ENCODE data around the gene ISOC2.
"Not testable (repeated sequence)": the region's sequence is repeated elsewhere in the genome, so short reads cannot be mapped to it uniquely, and the experiment has no call there.

Gene ISOC2

DNA sequence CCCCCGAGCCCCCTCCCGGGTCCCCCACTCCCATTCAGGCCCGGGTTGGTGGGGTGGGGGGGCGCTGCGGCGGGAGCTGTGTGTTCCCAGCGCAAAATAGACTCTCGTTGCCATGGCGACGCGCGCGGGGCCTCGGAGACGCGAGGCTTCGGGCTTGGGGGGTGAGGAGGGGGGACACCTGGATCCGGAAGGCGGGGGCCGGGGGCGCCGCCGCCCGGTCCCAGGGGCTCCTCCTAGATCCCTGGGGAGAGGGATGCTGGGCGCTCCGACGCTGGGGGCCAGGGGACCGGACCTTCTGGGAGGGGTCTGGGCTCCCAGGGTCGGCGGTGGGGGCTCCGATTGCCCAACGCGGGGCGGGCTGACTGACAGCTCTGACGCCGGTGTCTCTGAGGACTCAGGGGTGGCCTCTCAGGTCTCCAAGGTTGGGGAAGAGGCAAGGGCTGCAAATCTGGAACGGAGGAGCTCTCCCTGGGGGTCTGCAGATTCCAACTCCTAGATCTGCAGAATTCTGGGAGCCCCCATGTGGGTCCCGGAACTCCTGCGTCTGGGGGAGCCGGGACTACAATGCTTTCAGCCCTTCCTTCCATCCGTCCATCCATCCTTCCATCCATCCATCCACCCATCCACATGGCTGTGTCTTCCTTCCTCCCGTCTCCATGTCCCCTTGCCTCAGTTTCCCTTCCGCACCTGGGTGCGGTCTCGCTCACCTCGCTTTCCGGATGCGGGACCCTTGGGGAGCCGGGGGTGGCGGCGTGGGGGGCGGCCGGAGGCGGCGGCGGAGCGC, 9.3 kb downstream of the ISOC2 start:
- Histone ChIP-seq H3K27me3 (ENCODE audit: insufficient read depth, low read length) (peaks cover 55% of the 10 kb centered on the region), H3K27ac (ENCODE audit: low read length) (no peak overlapping the region), H3K4me3 (ENCODE audit: low read length) (peak overlapping the region; percentile 60), H3K4me1 (ENCODE audit: insufficient read depth, low read length) (peaks cover 2% of the 10 kb centered on the region; the same call in 1 of the 2 replicates), H3K9ac (ENCODE audit: low read depth, low read length) (no peak overlapping the region), H3K36me3 (ENCODE audit: insufficient read depth, low read depth, low read length) (peaks cover 9% of the 10 kb centered on the region; the same call in 1 of the 2 replicates), H3K9me3 (ENCODE audit: insufficient read depth, low read depth, low read length) (no peaks in the 10 kb centered on the region)

- H3K27me3 ChIP-seq (ENCODE audit: insufficient read depth, low read length): peaks cover 62% of the 10 kb centered on the region
- peak overlapping the region; percentile 60 for H3K4me3 ChIP-seq (ENCODE audit: low read length)
Observed at GRCh38 chr19:55451163-55451964, 10.1 kb downstream of the ISOC2 start.

DNA sequence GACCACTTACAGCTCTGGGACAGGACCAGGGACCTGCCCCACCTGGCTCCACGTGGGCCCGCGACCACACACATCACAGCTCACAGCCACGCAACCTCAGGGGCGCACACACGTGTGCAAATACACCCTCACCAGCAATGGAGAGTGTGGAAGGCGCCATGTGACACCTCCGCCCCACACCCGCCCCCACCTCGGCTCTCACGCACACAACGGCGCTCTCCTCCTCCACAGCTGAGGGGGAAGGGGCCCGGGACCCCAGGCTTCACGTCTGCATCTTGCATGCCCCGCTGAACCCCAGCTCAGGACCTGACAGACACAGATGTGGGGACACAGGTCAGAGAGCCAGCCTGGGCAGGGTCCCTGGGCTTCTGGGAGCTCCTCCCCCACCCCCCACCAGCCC, 12.0 kb downstream of the ISOC2 start:
- H3K9me3 ChIP-seq (ENCODE audit: insufficient read depth, low read depth, low read length): no peaks in the 10 kb centered on the region; the same call in 1 of the 2 replicates
- H3K27me3 ChIP-seq (ENCODE audit: insufficient read depth, low read length): peaks cover 81% of the 10 kb centered on the region
- peaks cover 2% of the 10 kb centered on the region; the same call in 1 of the 2 replicates for H3K4me1 ChIP-seq (ENCODE audit: insufficient read depth, low read length)
- H3K36me3 ChIP-seq (ENCODE audit: insufficient read depth, low read depth, low read length): peaks cover 4% of the 10 kb centered on the region; the same call in 1 of the 2 replicates
- no peak overlapping the region for H3K4me3 ChIP-seq (ENCODE audit: low read length)
- no peak overlapping the region for H3K9ac ChIP-seq (ENCODE audit: low read depth, low read length)
- H3K27ac ChIP-seq (ENCODE audit: low read length): no peak overlapping the region

More at GRCh38 chr19:55451163-55451964, 10.1 kb downstream of the ISOC2 start:
- Histone ChIP-seq H3K36me3 (ENCODE audit: insufficient read depth, low read depth, low read length) (peaks cover 4% of the 10 kb centered on the region; the same call in 1 of the 2 replicates), H3K9me3 (ENCODE audit: insufficient read depth, low read depth, low read length) (no peaks in the 10 kb centered on the region), H3K4me1 (ENCODE audit: insufficient read depth, low read length) (peaks cover 2% of the 10 kb centered on the region; the same call in 1 of the 2 replicates), H3K9ac (ENCODE audit: low read depth, low read length) (no peak overlapping the region), H3K27ac (ENCODE audit: low read length) (no peak overlapping the region)

- H3K4me1 ChIP-seq (ENCODE audit: insufficient read depth, low read length); H3K9me3 ChIP-seq (ENCODE audit: insufficient read depth, low read depth, low read length): not testable (repeated sequence)
- H3K27me3 ChIP-seq (ENCODE audit: insufficient read depth, low read length): peaks cover 95% of the 10 kb centered on the region
Observed at GRCh38 chr19:55448175-55448490, 13.3 kb downstream of the ISOC2 start.

GRCh38 chr19:55447421-55448174, 13.8 kb downstream of the ISOC2 start:
- Histone ChIP-seq H3K4me3 (ENCODE audit: low read length) (no peak overlapping the region), H3K9ac (ENCODE audit: low read depth, low read length) (no peak overlapping the region), H3K9me3 (ENCODE audit: insufficient read depth, low read depth, low read length) (no peaks in the 10 kb centered on the region; the same call in 1 of the 2 replicates), H3K27ac (ENCODE audit: low read length) (no peak overlapping the region), H3K27me3 (ENCODE audit: insufficient read depth, low read length) (peaks cover 100% of the 10 kb centered on the region), H3K4me1 (ENCODE audit: insufficient read depth, low read length) (peaks cover 2% of the 10 kb centered on the region; the same call in 1 of the 2 replicates), H3K36me3 (ENCODE audit: insufficient read depth, low read depth, low read length) (no peaks in the 10 kb centered on the region)

More at GRCh38 chr19:55448175-55448490, 13.3 kb downstream of the ISOC2 start:
- not testable (repeated sequence) for H3K9ac ChIP-seq (ENCODE audit: low read depth, low read length); H3K4me3 ChIP-seq (ENCODE audit: low read length); H3K36me3 ChIP-seq (ENCODE audit: insufficient read depth, low read depth, low read length); H3K27ac ChIP-seq (ENCODE audit: low read length)

DNA sequence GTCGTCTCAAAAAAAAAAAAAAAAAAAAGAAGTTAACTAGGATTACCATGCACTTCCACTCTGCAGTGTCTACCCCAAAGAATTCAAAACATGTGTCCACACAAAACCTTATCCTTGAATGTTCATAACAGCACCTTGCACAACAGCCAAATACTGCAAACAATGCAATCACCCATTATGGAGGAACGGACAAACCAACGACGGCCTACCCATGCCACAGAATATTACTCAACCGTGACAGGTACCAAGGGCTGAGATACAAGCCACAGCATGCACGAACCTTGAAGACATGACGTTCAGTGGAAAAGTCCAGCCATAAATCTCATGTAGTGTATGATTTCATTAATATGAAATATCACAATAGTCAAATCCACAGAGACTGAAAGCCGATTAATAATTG, 15.4 kb downstream of the ISOC2 start:
- H3K9me3 ChIP-seq (ENCODE audit: insufficient read depth, low read depth, low read length): no peaks in the 10 kb centered on the region; the same call in 1 of the 2 replicates
- no peak overlapping the region for H3K27ac ChIP-seq (ENCODE audit: low read length)
- peaks cover 5% of the 10 kb centered on the region; the same call in 1 of the 2 replicates for H3K4me1 ChIP-seq (ENCODE audit: insufficient read depth, low read length)
- H3K36me3 ChIP-seq (ENCODE audit: insufficient read depth, low read depth, low read length): no peaks in the 10 kb centered on the region
- H3K9ac ChIP-seq (ENCODE audit: low read depth, low read length): no peak overlapping the region
- peaks cover 100% of the 10 kb centered on the region for H3K27me3 ChIP-seq (ENCODE audit: insufficient read depth, low read length)
- no peak overlapping the region for H3K4me3 ChIP-seq (ENCODE audit: low read length)

- H3K27me3 ChIP-seq (ENCODE audit: insufficient read depth, low read length): peaks cover 100% of the 10 kb centered on the region
Observed at GRCh38 chr19:55444646-55445045, 16.8 kb downstream of the ISOC2 start.

GRCh38 chr19:55443824-55444480, 17.5 kb downstream of the ISOC2 start:
- Histone ChIP-seq H3K9me3 (ENCODE audit: insufficient read depth, low read depth, low read length) (no peaks in the 10 kb centered on the region; the same call in 1 of the 2 replicates), H3K4me1 (ENCODE audit: insufficient read depth, low read length) (peaks cover 8% of the 10 kb centered on the region; the same call in 1 of the 2 replicates), H3K36me3 (ENCODE audit: insufficient read depth, low read depth, low read length) (no peaks in the 10 kb centered on the region), H3K27me3 (ENCODE audit: insufficient read depth, low read length) (peaks cover 100% of the 10 kb centered on the region), H3K4me3 (ENCODE audit: low read length) (no peak overlapping the region), H3K27ac (ENCODE audit: low read length) (no peak overlapping the region), H3K9ac (ENCODE audit: low read depth, low read length) (no peak overlapping the region)

More at GRCh38 chr19:55444646-55445045, 16.8 kb downstream of the ISOC2 start:
- H3K9ac ChIP-seq (ENCODE audit: low read depth, low read length): no peak overlapping the region
- no peaks in the 10 kb centered on the region for H3K36me3 ChIP-seq (ENCODE audit: insufficient read depth, low read depth, low read length)
- no peak overlapping the region for H3K4me3 ChIP-seq (ENCODE audit: low read length)
- no peaks in the 10 kb centered on the region; the same call in 1 of the 2 replicates for H3K9me3 ChIP-seq (ENCODE audit: insufficient read depth, low read depth, low read length)
- no peak overlapping the region for H3K27ac ChIP-seq (ENCODE audit: low read length)
- peaks cover 8% of the 10 kb centered on the region; the same call in 1 of the 2 replicates for H3K4me1 ChIP-seq (ENCODE audit: insufficient read depth, low read length)

DNA sequence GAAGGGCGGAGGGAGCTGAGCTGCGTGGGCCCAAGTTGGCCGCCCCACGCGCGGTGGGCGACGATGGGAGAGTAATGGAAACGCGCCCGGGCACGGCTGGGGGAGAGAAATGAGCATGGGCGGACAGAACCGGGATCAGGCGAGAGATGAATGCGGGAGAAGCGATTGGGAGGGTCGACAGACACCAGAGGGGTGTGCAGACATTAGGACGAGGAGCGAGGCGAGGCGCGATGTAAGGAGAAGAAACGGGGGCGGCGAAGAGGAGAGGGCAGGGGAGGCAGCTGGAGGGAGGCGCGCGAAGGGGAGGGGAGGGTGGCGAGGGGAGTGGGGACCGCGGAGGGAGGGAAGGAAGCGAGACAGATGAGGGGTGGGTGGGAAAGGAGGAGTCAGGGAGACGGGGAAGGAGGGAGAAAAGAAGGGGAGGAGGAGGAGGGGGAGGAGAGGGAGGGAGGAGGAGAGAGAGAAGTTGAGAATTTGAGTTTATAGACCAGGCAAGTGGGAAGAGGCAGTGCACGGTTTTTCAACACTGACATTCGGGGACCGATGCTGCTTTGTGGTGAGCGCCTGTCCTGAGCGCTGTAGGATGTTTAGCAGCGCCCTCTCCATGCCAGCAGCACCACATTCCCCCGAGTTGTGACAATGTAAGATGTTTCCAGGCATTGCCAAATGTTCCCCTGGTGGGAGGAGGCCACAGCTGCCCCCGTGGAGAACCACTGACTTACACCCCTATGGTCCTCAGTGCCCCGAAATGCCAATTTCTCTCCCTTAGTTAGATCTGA, 18.2 kb downstream of the ISOC2 start, which contains the start of gene SHISA7:
Gene SHISA7 (minus strand): TSS at position 256 of the 779 bp plus-strand sequence. CDS start 437 bp downstream, outside the sequence.
- no peak within 1 kb of the TSS for H3K27ac ChIP-seq (ENCODE audit: low read length)
- H3K4me1 ChIP-seq (ENCODE audit: insufficient read depth, low read length): peaks cover 8% of the 10 kb centered on the region; the same call in 1 of the 2 replicates
- no peaks in the 10 kb centered on the region; the same call in 1 of the 2 replicates for H3K9me3 ChIP-seq (ENCODE audit: insufficient read depth, low read depth, low read length)
- peaks cover 100% of the 10 kb centered on the region for H3K27me3 ChIP-seq (ENCODE audit: insufficient read depth, low read length)
- no peaks in the 10 kb centered on the region for H3K36me3 ChIP-seq (ENCODE audit: insufficient read depth, low read depth, low read length)
- H3K9ac ChIP-seq (ENCODE audit: low read depth, low read length): no peak within 1 kb of the TSS
- peak within 1 kb of the TSS; percentile 63; the same call in 1 of the 2 replicates for H3K4me3 ChIP-seq (ENCODE audit: low read length)

DNA sequence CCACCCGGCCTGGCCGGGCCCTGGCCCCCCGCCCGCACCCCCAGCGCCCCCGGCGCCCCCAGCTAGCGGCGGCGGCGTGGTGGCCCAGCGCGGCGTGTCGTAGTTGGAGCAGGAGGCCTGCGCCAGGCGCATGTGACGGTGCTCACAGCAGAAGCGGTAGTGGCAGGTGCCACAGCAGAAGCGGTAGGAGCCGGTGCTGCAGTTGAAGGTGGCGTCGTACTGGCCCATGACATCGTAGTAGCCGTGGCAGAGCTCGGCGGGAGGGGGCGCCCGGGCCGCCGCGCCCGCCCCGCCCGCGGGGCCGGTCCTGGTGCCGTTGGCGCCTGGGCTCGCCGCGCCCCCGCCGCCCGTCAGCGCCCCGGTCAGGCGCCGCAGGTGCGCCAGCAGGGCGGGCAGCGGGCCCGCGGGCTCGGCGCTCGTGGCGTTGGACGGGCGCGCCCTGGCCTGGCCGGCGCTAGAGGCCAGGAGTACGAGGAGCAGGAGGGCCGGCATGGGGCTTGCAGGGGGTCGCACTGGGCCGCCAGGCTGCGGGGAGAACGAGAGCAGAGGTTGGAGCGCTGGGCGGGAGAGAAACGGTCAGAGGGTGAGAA, 19.0 kb downstream of the ISOC2 start:
- no peak overlapping the region for H3K9ac ChIP-seq (ENCODE audit: low read depth, low read length)
- peaks cover 97% of the 10 kb centered on the region for H3K27me3 ChIP-seq (ENCODE audit: insufficient read depth, low read length)

More for the DNA sequence above, 19.0 kb downstream of the ISOC2 start:
- Histone ChIP-seq H3K9me3 (ENCODE audit: insufficient read depth, low read depth, low read length) (no peaks in the 10 kb centered on the region; the same call in 1 of the 2 replicates), H3K4me1 (ENCODE audit: insufficient read depth, low read length) (peaks cover 8% of the 10 kb centered on the region; the same call in 1 of the 2 replicates), H3K36me3 (ENCODE audit: insufficient read depth, low read depth, low read length) (no peaks in the 10 kb centered on the region), H3K27ac (ENCODE audit: low read length) (no peak overlapping the region), H3K4me3 (ENCODE audit: low read length) (no peak overlapping the region; the same call in 1 of the 2 replicates)
